Osteoblast (primary cell): ENCODE results near the gene AMDHD1. TPM values are rescaled to one million over a fixed set of nuclear protein-coding genes. Genes with fewer than 3 reads are reported as not detected.

Experiments used
- DNase-seq: peaks from one replicate; pipeline ENCODE4 v3.0.0; 2011; ENCODE audit warnings: low spot score, mixed read lengths; ENCODE audit not compliant: insufficient read length; ENCODE audit errors: missing footprints
- H2AFZ ChIP-seq: 2 replicates; pipeline ENCODE4 v1.6.0; 2011; ENCODE audit warnings: mild to moderate bottlenecking, low read length
- H3K27ac ChIP-seq: 2 replicates; pipeline ENCODE4 v1.5.1; 2011; ENCODE audit warnings: mild to moderate bottlenecking, low read depth, low read length, moderate library complexity
- H3K27me3 ChIP-seq: 2 replicates; pipeline ENCODE4 v1.6.0; 2012; ENCODE audit warnings: mild to moderate bottlenecking, control low read depth, inconsistent platforms, low read length, moderate library complexity; ENCODE audit not compliant: insufficient read depth
- H3K36me3 ChIP-seq: 2 replicates; pipeline ENCODE4 v1.5.1; 2011; ENCODE audit warnings: mild to moderate bottlenecking, low read length, control low read depth, moderate library complexity; ENCODE audit not compliant: insufficient read depth
- H3K4me1 ChIP-seq: 2 replicates; pipeline ENCODE4 v1.5.1; 2011; ENCODE audit warnings: mild to moderate bottlenecking, low read length, control low read depth, moderate library complexity; ENCODE audit not compliant: insufficient read depth
- H3K4me2 ChIP-seq: 2 replicates; pipeline ENCODE4 v1.6.0; 2011; ENCODE audit warnings: mild to moderate bottlenecking, low read length; ENCODE audit not compliant: insufficient read depth
- H3K4me3 ChIP-seq: fragments of 200-600 bp; sonication (generic); 3 replicates; pipeline ENCODE4 v1.5.1; 2012; ENCODE audit warnings: mild to moderate bottlenecking, low read length, inconsistent platforms; ENCODE audit not compliant: insufficient read depth
- H3K79me2 ChIP-seq: 2 replicates; pipeline ENCODE4 v1.6.0; 2012; ENCODE audit warnings: mild to moderate bottlenecking, low read length, control low read depth, inconsistent platforms; ENCODE audit not compliant: insufficient read depth
- H3K9me3 ChIP-seq: 2 replicates; pipeline ENCODE4 v1.5.1; 2011; ENCODE audit warnings: low read depth, low read length, control low read depth
- H4K20me1 ChIP-seq: 2 replicates; pipeline ENCODE4 v1.6.0; 2012; ENCODE audit warnings: mild to moderate bottlenecking, low read length, control low read depth; ENCODE audit not compliant: insufficient read depth
- CTCF ChIP-seq: IDR thresholded peaks from 2 replicates; pipeline ENCODE4 v1.5.1; 2011; ENCODE audit warnings: mild to moderate bottlenecking, low read depth, low read length, moderate library complexity; ENCODE audit errors: extremely low read depth
- total RNA-seq: library from RNA; depleted of rRNA; stranded (reverse); fragments of >200 nt; gene quantifications from 2 replicates; pipeline ENCODE4 v1.2.3, GENCODE V29; 2012

The AMDHD1 gene
- total RNA-seq, 1 donor = 0.36 TPM

- no peak for TF ChIP-seq CTCF
- Histone ChIP-seq H3K4me3 (no peak overlapping the region), H3K4me2 (no peak overlapping the region), H3K27ac (no peak overlapping the region), H3K4me1 (no peaks in the 10 kb centered on the region), H3K79me2 (no peaks in the 10 kb centered on the region), H3K9me3 (no peaks in the 10 kb centered on the region), H3K36me3 (no peaks in the 10 kb centered on the region), H2AFZ (no peak overlapping the region), H4K20me1 (no peaks in the 10 kb centered on the region), H3K27me3 (peaks cover 12% of the 10 kb centered on the region)
- no peak for DNase-seq
Measured at GRCh38 chr12:95988506-95989275, 45.6 kb downstream of the AMDHD1 start.

- Histone ChIP-seq H3K79me2 (no peaks in the 10 kb centered on the region), H4K20me1 (no peaks in the 10 kb centered on the region), H3K4me2 (no peak overlapping the region), H3K4me3 (no peak overlapping the region), H2AFZ (no peak overlapping the region), H3K9me3 (no peaks in the 10 kb centered on the region), H3K4me1 (peaks cover 2% of the 10 kb centered on the region), H3K27ac (no peak overlapping the region), H3K36me3 (no peaks in the 10 kb centered on the region), H3K27me3 (peaks cover 12% of the 10 kb centered on the region)
- DNase-seq = no peak
- no peak for TF ChIP-seq CTCF
Measured at GRCh38 chr12:95989504-95990123, 46.5 kb downstream of the AMDHD1 start.

GRCh38 chr12:95990136-95990535 lies 47.0 kb downstream of the AMDHD1 start:
- no peak for TF ChIP-seq CTCF

GRCh38 chr12:95993907-95994306 lies 50.8 kb downstream of the AMDHD1 start:
- TF ChIP-seq CTCF = no peak
- H3K4me1 ChIP-seq = peaks cover 11% of the 10 kb centered on the region
- DNase-seq = no peak
- no peak overlapping the region for H3K27ac ChIP-seq
- H2AFZ ChIP-seq = no peak overlapping the region
- peaks cover 9% of the 10 kb centered on the region for H3K27me3 ChIP-seq
- H3K9me3 ChIP-seq = no peaks in the 10 kb centered on the region
- no peak overlapping the region for H3K4me3 ChIP-seq
- no peaks in the 10 kb centered on the region for H3K36me3 ChIP-seq
- no peaks in the 10 kb centered on the region for H4K20me1 ChIP-seq
- no peaks in the 10 kb centered on the region for H3K79me2 ChIP-seq
- no peak overlapping the region for H3K4me2 ChIP-seq

More at GRCh38 chr12:95990136-95990535, 47.0 kb downstream of the AMDHD1 start:
- Histone ChIP-seq H3K27ac (no peak overlapping the region), H3K4me1 (peaks cover 7% of the 10 kb centered on the region), H3K36me3 (no peaks in the 10 kb centered on the region), H2AFZ (no peak overlapping the region), H3K27me3 (peaks cover 12% of the 10 kb centered on the region), H3K4me2 (no peak overlapping the region), H4K20me1 (no peaks in the 10 kb centered on the region), H3K79me2 (no peaks in the 10 kb centered on the region), H3K9me3 (no peaks in the 10 kb centered on the region), H3K4me3 (no peak overlapping the region)
- no peak for DNase-seq
